Uterus (tissue), 2 donors: ENCODE results near the gene SPATA46.

Source experiments
- POLR2A ChIP-seq, 2 donors: fragments of 450-650 bp; IDR thresholded peaks; one replicate each; pipeline ENCODE4 v1.6.1; 2016; ENCODE audit warnings: antibody characterized with exemption in 2 of 2, mild to moderate bottlenecking in 1 of 2, moderate library complexity in 1 of 2
- TF ChIP-seq, protein P1 (sequence below), 4 experiments: fragments of 200-600 bp in 2 of 4; fragments of 450-650 bp in 2 of 4; sonication (generic) in 2 of 4; IDR thresholded peaks; one replicate each; pipeline ENCODE4 v1.5.1; 2016 to 2019; ENCODE audit warnings: antibody characterized with exemption in 4 of 4, mild to moderate bottlenecking in 2 of 4, moderate library complexity in 1 of 4

DNA sequence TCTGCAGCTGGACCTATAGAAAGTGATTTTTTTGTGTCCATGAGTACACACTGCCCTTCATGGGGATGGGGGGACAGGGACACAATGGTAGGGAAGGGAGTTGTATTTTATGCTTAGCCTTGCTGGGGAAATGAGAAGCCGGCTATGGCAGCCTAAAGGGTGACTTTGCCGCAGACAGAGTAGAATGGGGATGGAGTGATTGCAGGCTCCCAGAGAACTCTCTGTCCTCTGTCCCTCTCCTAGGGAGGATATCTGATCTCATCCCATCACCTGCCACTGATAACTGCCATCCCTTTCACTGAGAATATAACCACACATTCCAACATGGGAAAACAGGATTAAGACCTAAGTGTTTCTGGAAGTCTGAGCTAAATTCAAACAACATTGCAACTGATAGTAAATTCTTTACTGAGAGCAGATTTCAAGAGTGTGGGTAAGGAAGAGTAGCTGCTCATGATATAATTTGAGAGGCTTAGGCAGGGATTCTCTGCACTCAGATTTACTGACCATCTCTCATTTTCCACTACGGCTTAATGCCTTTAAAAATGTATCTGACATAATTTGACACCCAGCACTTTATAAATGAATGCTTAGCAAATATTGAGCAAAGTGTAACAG, 21.4 kb upstream of the SPATA46 start:
- TF ChIP-seq, protein P1, sequence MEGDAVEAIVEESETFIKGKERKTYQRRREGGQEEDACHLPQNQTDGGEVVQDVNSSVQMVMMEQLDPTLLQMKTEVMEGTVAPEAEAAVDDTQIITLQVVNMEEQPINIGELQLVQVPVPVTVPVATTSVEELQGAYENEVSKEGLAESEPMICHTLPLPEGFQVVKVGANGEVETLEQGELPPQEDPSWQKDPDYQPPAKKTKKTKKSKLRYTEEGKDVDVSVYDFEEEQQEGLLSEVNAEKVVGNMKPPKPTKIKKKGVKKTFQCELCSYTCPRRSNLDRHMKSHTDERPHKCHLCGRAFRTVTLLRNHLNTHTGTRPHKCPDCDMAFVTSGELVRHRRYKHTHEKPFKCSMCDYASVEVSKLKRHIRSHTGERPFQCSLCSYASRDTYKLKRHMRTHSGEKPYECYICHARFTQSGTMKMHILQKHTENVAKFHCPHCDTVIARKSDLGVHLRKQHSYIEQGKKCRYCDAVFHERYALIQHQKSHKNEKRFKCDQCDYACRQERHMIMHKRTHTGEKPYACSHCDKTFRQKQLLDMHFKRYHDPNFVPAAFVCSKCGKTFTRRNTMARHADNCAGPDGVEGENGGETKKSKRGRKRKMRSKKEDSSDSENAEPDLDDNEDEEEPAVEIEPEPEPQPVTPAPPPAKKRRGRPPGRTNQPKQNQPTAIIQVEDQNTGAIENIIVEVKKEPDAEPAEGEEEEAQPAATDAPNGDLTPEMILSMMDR (IDR thresholded peaks at IDR 0.05) = no peak
- TF ChIP-seq POLR2A (IDR thresholded peaks at IDR 0.05) = no peak
